ENCODE measurements around the gene CCL26.

DNA sequence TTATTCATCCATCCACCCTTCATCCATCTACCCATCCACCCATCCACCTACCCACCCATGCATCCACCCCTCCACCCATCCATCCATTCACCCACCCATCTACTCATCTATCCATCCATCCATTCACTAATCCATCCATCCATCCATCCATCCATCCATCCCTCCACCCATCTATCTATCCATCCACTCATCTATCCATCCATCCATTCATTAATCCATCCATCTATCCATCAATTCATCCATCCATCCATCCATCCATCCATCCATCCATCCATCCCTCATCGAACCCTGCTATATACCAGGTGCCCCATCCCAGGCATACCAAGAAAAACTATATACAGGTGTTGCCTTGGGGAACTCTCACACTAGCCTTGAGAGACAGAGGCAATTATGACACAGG, 48.7 kb upstream of the CCL26 start:
- TF ChIP-seq, protein P1, sequence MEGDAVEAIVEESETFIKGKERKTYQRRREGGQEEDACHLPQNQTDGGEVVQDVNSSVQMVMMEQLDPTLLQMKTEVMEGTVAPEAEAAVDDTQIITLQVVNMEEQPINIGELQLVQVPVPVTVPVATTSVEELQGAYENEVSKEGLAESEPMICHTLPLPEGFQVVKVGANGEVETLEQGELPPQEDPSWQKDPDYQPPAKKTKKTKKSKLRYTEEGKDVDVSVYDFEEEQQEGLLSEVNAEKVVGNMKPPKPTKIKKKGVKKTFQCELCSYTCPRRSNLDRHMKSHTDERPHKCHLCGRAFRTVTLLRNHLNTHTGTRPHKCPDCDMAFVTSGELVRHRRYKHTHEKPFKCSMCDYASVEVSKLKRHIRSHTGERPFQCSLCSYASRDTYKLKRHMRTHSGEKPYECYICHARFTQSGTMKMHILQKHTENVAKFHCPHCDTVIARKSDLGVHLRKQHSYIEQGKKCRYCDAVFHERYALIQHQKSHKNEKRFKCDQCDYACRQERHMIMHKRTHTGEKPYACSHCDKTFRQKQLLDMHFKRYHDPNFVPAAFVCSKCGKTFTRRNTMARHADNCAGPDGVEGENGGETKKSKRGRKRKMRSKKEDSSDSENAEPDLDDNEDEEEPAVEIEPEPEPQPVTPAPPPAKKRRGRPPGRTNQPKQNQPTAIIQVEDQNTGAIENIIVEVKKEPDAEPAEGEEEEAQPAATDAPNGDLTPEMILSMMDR (IDR thresholded peaks at IDR 0.05; ENCODE audit: low read depth, low read length, missing input control), result no peak
- TF ChIP-seq, protein P2, sequence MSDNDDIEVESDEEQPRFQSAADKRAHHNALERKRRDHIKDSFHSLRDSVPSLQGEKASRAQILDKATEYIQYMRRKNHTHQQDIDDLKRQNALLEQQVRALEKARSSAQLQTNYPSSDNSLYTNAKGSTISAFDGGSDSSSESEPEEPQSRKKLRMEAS (IDR thresholded peaks at IDR 0.05), result no peak
- TF ChIP-seq EGR1 (IDR thresholded peaks at IDR 0.05; ENCODE audit: low read depth in 2 of 2) (no peak), SP1 (IDR thresholded peaks at IDR 0.05) (no peak), HNF4G (IDR thresholded peaks at IDR 0.05) (no peak), RXRA (IDR thresholded peaks at IDR 0.05) (no peak), GABPA (IDR thresholded peaks at IDR 0.05 in 1 of 2, conservative IDR thresholded peaks at IDR 0.05 in 1 of 2) (no peak), RAD21 (IDR thresholded peaks at IDR 0.05) (no peak), TAF1 (conservative IDR thresholded peaks at IDR 0.05) (no peak), FOXA2 (IDR thresholded peaks at IDR 0.05) (no peak)
- TF ChIP-seq, protein P3, sequence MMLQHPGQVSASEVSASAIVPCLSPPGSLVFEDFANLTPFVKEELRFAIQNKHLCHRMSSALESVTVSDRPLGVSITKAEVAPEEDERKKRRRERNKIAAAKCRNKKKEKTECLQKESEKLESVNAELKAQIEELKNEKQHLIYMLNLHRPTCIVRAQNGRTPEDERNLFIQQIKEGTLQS (IDR thresholded peaks at IDR 0.05), result no peak

Data from liver (tissue), 3 donors.